Measurements from ENCODE around the gene GNB1. TPM values are rescaled to one million over a fixed set of nuclear protein-coding genes. Genes with fewer than 3 reads are reported as not detected.

The GNB1 gene
- total and polyA plus RNA-seq, 9 of the 15 experiments (the other 6 are each of a cell fraction or from before 2014, with no cell fraction given), result 34.3 to 388 (median 114) TPM

- TF ChIP-seq HNRNPUL1 (IDR thresholded peaks at IDR 0.05; ENCODE audit: low read length), result no peak
- Histone ChIP-seq H3K4me1 (replicated peaks in 1 of 2; ENCODE audit: control insufficient read depth in 2 of 2, insufficient read depth in 2 of 2, low read length in 2 of 2) (peaks cover 16 to 56% of the 10 kb centered on the region in 2 experiments), H3K36me3 (ENCODE audit: control insufficient read depth, insufficient read depth, low read length) (peaks cover 87% of the 10 kb centered on the region), H3K79me2 (ENCODE audit: control insufficient read depth, insufficient read depth, low read length) (peaks cover 36% of the 10 kb centered on the region), H3K9me3 (replicated peaks; ENCODE audit: control insufficient read depth, insufficient read depth, low read depth, low read length) (no peaks in the 10 kb centered on the region), H2AFZ (ENCODE audit: low read depth, low read length) (no peak overlapping the region), H3K27ac (ENCODE audit: extremely low read depth, low read depth, low read length) (no peak overlapping the region), H3K9me1 (ENCODE audit: control insufficient read depth, insufficient read depth, low read length) (peaks cover 9% of the 10 kb centered on the region), H3K4me2 (ENCODE audit: insufficient read depth, low read length) (no peak overlapping the region), H3K4me3 (no peak overlapping the region), H4K20me1 (replicated peaks; ENCODE audit: control insufficient read depth, insufficient read depth, low read length) (0 out of 2 replicates have a peak, but pooled peaks cover 5% of the 10 kb centered on the region), H3K9ac (ENCODE audit: insufficient read depth in 1 of 2, low read depth in 2 of 2, low read length in 2 of 2) (no peak overlapping the region), H3K27me3 (ENCODE audit: control insufficient read depth in 2 of 2, insufficient read depth in 2 of 2, low read length in 2 of 2) (no peaks in the 10 kb centered on the region)
- peak in 1 of 4 experiments; percentile 7 for DNase-seq (ENCODE audit: extremely low read depth in 1 of 4, low spot score in 3 of 4)
- intact Hi-C loops (cut with micrococcal nuclease) (no loop called here), in situ Hi-C loops (cut with MboI) (no loop called here)
- no peak for FAIRE-seq
- 88% methylated on average over 15 of the region's 15 CpGs for WGBS (ENCODE audit: insufficient coverage, low coverage, missing lambda C conversion rate)
- BruUV-seq (replicated peaks), result no TSS peak
- no peak for ATAC-seq
- ChIA-PET POLR2A (no interaction called here), CTCF (ENCODE audit: low intra/inter-chr PET ratio) (no interaction called here)
Observed at GRCh38 chr1:1755852-1756251, 135.0 kb downstream of the GNB1 start.

DNA sequence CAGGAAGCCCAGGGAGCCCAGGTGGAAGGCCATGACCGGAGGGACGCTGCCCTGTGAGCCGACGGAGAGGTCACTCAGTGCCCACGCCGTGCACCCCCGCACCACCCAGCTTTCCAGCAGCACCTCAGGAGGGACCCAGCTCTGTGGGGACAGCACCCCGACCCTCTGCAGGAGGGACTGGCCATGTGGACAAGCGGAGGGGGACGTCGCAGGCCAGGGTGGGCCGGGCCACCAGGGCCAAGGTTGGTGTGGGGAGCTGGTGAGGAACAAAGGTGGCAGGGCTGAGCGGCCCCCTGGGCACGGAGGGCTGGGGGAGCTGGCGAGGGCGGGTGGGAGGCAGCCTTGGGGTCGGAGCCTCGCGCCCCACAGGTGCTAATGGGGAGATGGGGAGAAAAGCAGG lies 135.5 kb downstream of the GNB1 start:
- FAIRE-seq (no peak), ATAC-seq (no peak), DNase-seq (ENCODE audit: extremely low read depth in 1 of 4, low spot score in 3 of 4) (peak in 1 of 4 experiments; percentile 7)
- peaks cover 34% of the 10 kb centered on the region for H3K79me2 ChIP-seq (ENCODE audit: control insufficient read depth, insufficient read depth, low read length)
- POLR2A ChIA-PET, result no interaction called here
- no peaks in the 10 kb centered on the region for H3K27me3 ChIP-seq (ENCODE audit: control insufficient read depth in 2 of 2, insufficient read depth in 2 of 2, low read length in 2 of 2)
- H3K4me1 ChIP-seq (replicated peaks in 1 of 2; ENCODE audit: control insufficient read depth in 2 of 2, insufficient read depth in 2 of 2, low read length in 2 of 2), result peaks cover 16 to 55% of the 10 kb centered on the region in 2 experiments
- H3K4me3 ChIP-seq, result no peak overlapping the region
- H2AFZ ChIP-seq (ENCODE audit: low read depth, low read length), result no peak overlapping the region
- BruUV-seq (replicated peaks), result no TSS peak
- 0 out of 2 replicates have a peak, but pooled peaks cover 5% of the 10 kb centered on the region for H4K20me1 ChIP-seq (replicated peaks; ENCODE audit: control insufficient read depth, insufficient read depth, low read length)
- 93% methylated on average over 18 of the region's 19 CpGs for WGBS (ENCODE audit: insufficient coverage, low coverage, missing lambda C conversion rate)
- no peak overlapping the region for H3K27ac ChIP-seq (ENCODE audit: extremely low read depth, low read depth, low read length)
- CTCF ChIA-PET (ENCODE audit: low intra/inter-chr PET ratio), result no interaction called here
- peaks cover 83% of the 10 kb centered on the region for H3K36me3 ChIP-seq (ENCODE audit: control insufficient read depth, insufficient read depth, low read length)
- H3K9me3 ChIP-seq (replicated peaks; ENCODE audit: control insufficient read depth, insufficient read depth, low read depth, low read length), result no peaks in the 10 kb centered on the region
- H3K9ac ChIP-seq (ENCODE audit: insufficient read depth in 1 of 2, low read depth in 2 of 2, low read length in 2 of 2), result no peak overlapping the region
- in situ Hi-C loops (cut with MboI) (no loop called here), intact Hi-C loops (cut with micrococcal nuclease) (no loop called here)
- H3K4me2 ChIP-seq (ENCODE audit: insufficient read depth, low read length), result no peak overlapping the region
- H3K9me1 ChIP-seq (ENCODE audit: control insufficient read depth, insufficient read depth, low read length), result peaks cover 9% of the 10 kb centered on the region
- TF ChIP-seq BRCA1 (IDR thresholded peaks at IDR 0.05) (no peak), BRCA1 (CRISPR knock-in tag; IDR thresholded peaks at IDR 0.05) (no peak), ZNF253 (CRISPR knock-in tag; conservative IDR thresholded peaks at IDR 0.05) (no peak), ARHGAP35 (IDR thresholded peaks at IDR 0.05; ENCODE audit: partially characterized antibody) (no peak), HIVEP1 (CRISPR knock-in tag; IDR thresholded peaks at IDR 0.05) (no peak), ATF3 (IDR thresholded peaks at IDR 0.05) (no peak), ATF3 (CRISPR knock-in tag; conservative IDR thresholded peaks at IDR 0.05) (no peak), HNRNPUL1 (IDR thresholded peaks at IDR 0.05; ENCODE audit: low read length) (no peak), ZKSCAN1 (IDR thresholded peaks at IDR 0.05; ENCODE audit: low read depth, low read length) (no peak), ZKSCAN8 (CRISPR knock-in tag; IDR thresholded peaks at IDR 0.05) (no peak), CREB3L1 (IDR thresholded peaks at IDR 0.05; ENCODE audit: borderline replicate concordance, low read depth) (no peak), KDM4B (IDR thresholded peaks at IDR 0.05; ENCODE audit: borderline replicate concordance in 2 of 2, low read depth in 1 of 2) (no peak), TFAP4 (CRISPR knock-in tag; IDR thresholded peaks at IDR 0.05; ENCODE audit: borderline replicate concordance) (no peak), HNRNPLL (IDR thresholded peaks at IDR 0.05; ENCODE audit: low read depth, low read length, poor library complexity, severe bottlenecking) (no peak)
